Measurements from ENCODE around the gene ADPRH. TPM values are rescaled to one million over a fixed set of nuclear protein-coding genes. Genes with fewer than 3 reads are reported as not detected.

Gene ADPRH
- total RNA-seq, 1 donor from 2014 or later = 8.6 TPM

- DNase-seq (ENCODE audit: low spot score) = no peak
Measured at GRCh38 chr3:119596398-119596797, 17.1 kb downstream of the ADPRH start.

- DNase-seq (ENCODE audit: low spot score) = no peak
Measured at GRCh38 chr3:119597548-119598288, 18.4 kb downstream of the ADPRH start, which contains the start of gene PLA1A. Gene PLA1A (plus strand): TSS chr3:119597885. CDS start chr3:119597914, 29 bp downstream.

- no peak for DNase-seq (ENCODE audit: low spot score)
Measured at GRCh38 chr3:119598410-119599098, 19.3 kb downstream of the ADPRH start.

GRCh38 chr3:119599558-119600174 lies 20.4 kb downstream of the ADPRH start:
- DNase-seq (ENCODE audit: low spot score) = no peak

GRCh38 chr3:119600732-119601131 lies 21.4 kb downstream of the ADPRH start:
- DNase-seq (ENCODE audit: low spot score) = no peak

GRCh38 chr3:119601154-119601553 lies 21.9 kb downstream of the ADPRH start:
- no peak for DNase-seq (ENCODE audit: low spot score)

GRCh38 chr3:119602676-119603075 lies 23.4 kb downstream of the ADPRH start:
- DNase-seq (ENCODE audit: low spot score) = no peak

GRCh38 chr3:119604878-119605277 lies 25.6 kb downstream of the ADPRH start:
- no peak for DNase-seq (ENCODE audit: low spot score)

- DNase-seq (ENCODE audit: low spot score) = no peak
Measured at GRCh38 chr3:119608405-119609000, 29.2 kb downstream of the ADPRH start.

GRCh38 chr3:119609301-119609700 lies 30.0 kb downstream of the ADPRH start:
- no peak for DNase-seq (ENCODE audit: low spot score)

- peak; percentile 18 for DNase-seq (ENCODE audit: low spot score)
Measured at GRCh38 chr3:119611664-119612063, 32.4 kb downstream of the ADPRH start.

- no peak for DNase-seq (ENCODE audit: low spot score)
Measured at GRCh38 chr3:119613201-119613600, 33.9 kb downstream of the ADPRH start.

GRCh38 chr3:119613872-119614271 lies 34.6 kb downstream of the ADPRH start:
- no peak for DNase-seq (ENCODE audit: low spot score)

GRCh38 chr3:119616056-119616455 lies 36.8 kb downstream of the ADPRH start:
- DNase-seq (ENCODE audit: low spot score) = peak; percentile 26

GRCh38 chr3:119619094-119619493 lies 39.8 kb downstream of the ADPRH start:
- DNase-seq (ENCODE audit: low spot score) = peak; percentile 15

- DNase-seq (ENCODE audit: low spot score) = no peak
Measured at GRCh38 chr3:119620899-119621298, 41.6 kb downstream of the ADPRH start.

- no peak for DNase-seq (ENCODE audit: low spot score)
Measured at GRCh38 chr3:119624002-119624720, 44.9 kb downstream of the ADPRH start.

GRCh38 chr3:119625451-119626153 lies 46.3 kb downstream of the ADPRH start:
- DNase-seq (ENCODE audit: low spot score) = no peak

GRCh38 chr3:119626196-119626595 lies 46.9 kb downstream of the ADPRH start:
- DNase-seq (ENCODE audit: low spot score) = no peak

GRCh38 chr3:119627461-119627860 lies 48.2 kb downstream of the ADPRH start:
- no peak for DNase-seq (ENCODE audit: low spot score)

- no peak for DNase-seq (ENCODE audit: low spot score)
Measured at GRCh38 chr3:119628390-119628789, 49.1 kb downstream of the ADPRH start.

Data from ureter (tissue), 1 donor.